ENCODE results near the gene CTDSPL. TPM values are rescaled to one million over a fixed set of nuclear protein-coding genes. Genes with fewer than 3 reads are reported as not detected.

The CTDSPL gene
- total and polyA plus RNA-seq, 2 of the 13 experiments (the other 11 are each of a cell fraction or from before 2014, with no cell fraction given), result 26.1 to 142 TPM

GRCh38 chr3:38006031-38006430, 144.4 kb downstream of the CTDSPL start:
- peak overlapping the region in 1 of 3 experiments; percentile 77; a peak in 1 of 6 replicates for H3K4me3 ChIP-seq (replicated peaks in 1 of 3; ENCODE audit: insufficient read depth in 1 of 3, low read depth in 2 of 3, low read length in 3 of 3)
- no peaks in the 10 kb centered on the region; a peak in 2 of 5 replicates for H3K27me3 ChIP-seq (ENCODE audit: control insufficient read depth in 1 of 2, insufficient read depth in 2 of 2, low read length in 2 of 2)
- CTCF ChIA-PET (ENCODE audit: low intra/inter-chr PET ratio, low total read pairs), result no interaction called here
- no peak overlapping the region for H2AFZ ChIP-seq (ENCODE audit: low read length)
- WGBS (ENCODE audit: low lambda C conversion rate), result no CpG with 5 or more reads among the region's 5 CpGs
- POLR2A ChIA-PET, result no interaction called here
- no peak overlapping the region for H3K9ac ChIP-seq (ENCODE audit: insufficient read depth, low read depth, low read length)
- no peaks in the 10 kb centered on the region; a peak in 2 of 5 replicates for H3K36me3 ChIP-seq (replicated peaks in 1 of 2; ENCODE audit: control insufficient read depth in 1 of 2, insufficient read depth in 2 of 2, low read length in 2 of 2)
- BruUV-seq (replicated peaks), result no TSS peak
- H3K4me2 ChIP-seq (ENCODE audit: low read depth, low read length), result peak overlapping the region; percentile 97; the same call in 1 of the 2 replicates
- peak overlapping the region; percentile 76 for H3K27ac ChIP-seq (ENCODE audit: extremely low read length, insufficient read depth, low read length)
- FAIRE-seq (no peak), ATAC-seq (no peak), DNase-seq (ENCODE audit: low spot score) (no peak)
- no peaks in the 10 kb centered on the region for H3K79me2 ChIP-seq (ENCODE audit: insufficient read depth, low read length)
- TF ChIP-seq SNAPC4 (CRISPR knock-in tag; IDR thresholded peaks at IDR 0.05) (no peak), BORCS8-MEF2B (CRISPR knock-in tag; IDR thresholded peaks at IDR 0.05) (no peak), ZBTB7B (CRISPR knock-in tag; IDR thresholded peaks at IDR 0.05) (no peak), ZNF335 (CRISPR knock-in tag; IDR thresholded peaks at IDR 0.05) (no peak), MYNN (CRISPR knock-in tag; IDR thresholded peaks at IDR 0.05; ENCODE audit: low read depth) (no peak), SMAD1 (CRISPR knock-in tag; IDR thresholded peaks at IDR 0.05; ENCODE audit: borderline replicate concordance, low read depth) (no peak), DRAP1 (CRISPR knock-in tag; IDR thresholded peaks at IDR 0.05) (no peak), SKIL (CRISPR knock-in tag; IDR thresholded peaks at IDR 0.05; ENCODE audit: borderline replicate concordance) (no peak), TBX3 (IDR thresholded peaks at IDR 0.05; ENCODE audit: borderline replicate concordance) (no peak)
- H3K9me3 ChIP-seq (ENCODE audit: low read length), result no peaks in the 10 kb centered on the region
- in situ Hi-C loops (cut with HindIII; ENCODE audit: extremely low pct_ligation_motif_present, low pct_unique_long_range_greater_than_20kb) (no loop called here), intact Hi-C loops (cut with micrococcal nuclease; ENCODE audit: unreplicated experiment) (no loop called here)
- no peaks in the 10 kb centered on the region for H4K20me1 ChIP-seq (ENCODE audit: insufficient read depth, low read length)
- peaks cover 52% of the 10 kb centered on the region for H3K4me1 ChIP-seq (ENCODE audit: insufficient read depth, low read length)

Data from HepG2 (cell line).